ENCODE data around the gene PARD3B. TPM values are rescaled to one million over a fixed set of nuclear protein-coding genes. Genes with fewer than 3 reads are reported as not detected.

The PARD3B gene
- total and polyA plus RNA-seq, 2 of the 8 experiments (the other 6 are each of a cell fraction or from before 2014, with no cell fraction given), result 1.2 to 5.7 TPM

- H3K36me3 ChIP-seq (ENCODE audit: control insufficient read depth in 2 of 4, insufficient read depth in 4 of 4, low read length in 3 of 4), result no peaks in the 10 kb centered on the region
- H3K23me2 ChIP-seq (ENCODE audit: low read depth, low read length), result no peaks in the 10 kb centered on the region; the same call in 1 of the 2 replicates
- H3K23ac ChIP-seq (ENCODE audit: insufficient read length), result no peak overlapping the region
- no peak overlapping the region for H2BK5ac ChIP-seq (ENCODE audit: low read depth, low read length)
- no peak overlapping the region for H4K5ac ChIP-seq (ENCODE audit: insufficient read length, low read depth, low read length)
- no peak overlapping the region for H2AFZ ChIP-seq (ENCODE audit: low read length)
- no peak overlapping the region for H3K9ac ChIP-seq (replicated peaks in 1 of 4; ENCODE audit: extremely low read depth in 1 of 4, low read depth in 3 of 4, low read length in 3 of 4)
- no peak overlapping the region for H3K4me3 ChIP-seq (ENCODE audit: extremely low read depth in 1 of 4, insufficient read depth in 2 of 4, low read depth in 3 of 4, low read length in 4 of 4)
- H4K8ac ChIP-seq (ENCODE audit: extremely low read depth, insufficient read depth, low read length), result no peak overlapping the region
- no peak overlapping the region for H2BK12ac ChIP-seq (ENCODE audit: low read depth, low read length)
- H2BK15ac ChIP-seq (ENCODE audit: low read length), result no peak overlapping the region
- no peak overlapping the region for H4K91ac ChIP-seq (replicated peaks; ENCODE audit: insufficient read length, low read length)
- H3K4me1 ChIP-seq (replicated peaks in 1 of 4; ENCODE audit: control insufficient read depth in 3 of 4, insufficient read depth in 4 of 4, low read length in 3 of 4), result peaks cover 0 to 3% (median 2%) of the 10 kb centered on the region in 4 experiments; a peak in 2 of 7 replicates
- H3K27me3 ChIP-seq (replicated peaks in 1 of 4; ENCODE audit: control insufficient read depth in 3 of 4, extremely low read depth in 1 of 4, insufficient read depth in 3 of 4, low read length in 3 of 4), result no peaks in the 10 kb centered on the region; a peak in 1 of 7 replicates
- H3K79me1 ChIP-seq (ENCODE audit: low read depth, low read length), result no peaks in the 10 kb centered on the region
- H3K14ac ChIP-seq (ENCODE audit: insufficient read length), result no peak overlapping the region
- H3K18ac ChIP-seq (ENCODE audit: extremely low read depth, low read length), result no peak overlapping the region; the same call in 1 of the 2 replicates
- no peak overlapping the region for H2BK20ac ChIP-seq (ENCODE audit: low read length)
- no peak overlapping the region for H2BK120ac ChIP-seq (replicated peaks; ENCODE audit: low read depth, low read length)
- peaks cover 0 to 6% of the 10 kb centered on the region in 2 experiments; a peak in 1 of 4 replicates for H3K9me3 ChIP-seq (ENCODE audit: insufficient read depth in 2 of 2, low read depth in 1 of 2, low read length in 1 of 2)
- H3K56ac ChIP-seq (replicated peaks; ENCODE audit: insufficient read length, low read depth, low read length), result no peak overlapping the region
- no peak overlapping the region for H3K4ac ChIP-seq (replicated peaks; ENCODE audit: insufficient read length, low read depth, low read length)
- no peak overlapping the region for H2AK5ac ChIP-seq (ENCODE audit: low read depth, low read length)
- no peaks in the 10 kb centered on the region for H4K20me1 ChIP-seq (replicated peaks in 1 of 2; ENCODE audit: control insufficient read depth in 1 of 2, insufficient read depth in 2 of 2, low read length in 2 of 2)
- no peak overlapping the region for H3K27ac ChIP-seq (ENCODE audit: low read depth, low read length)
- no peaks in the 10 kb centered on the region for H3K79me2 ChIP-seq (ENCODE audit: control insufficient read depth in 1 of 2, insufficient read depth in 2 of 2, low read length in 2 of 2)
- WGBS, 2 experiments (ENCODE audit: extremely low coverage in 1 of 2, insufficient coverage in 1 of 2, insufficient read length in 1 of 2, insufficient replicate concordance in 2 of 2, low coverage in 1 of 2, low lambda C conversion rate in 2 of 2, missing lambda C conversion rate in 1 of 2), result 78% methylated on average over 4 of the region's 4 CpGs; no CpG with 5 or more reads in 1 of the 2 experiments
- TF ChIP-seq TAF7 (optimal IDR thresholded peaks at IDR 0.05; ENCODE audit: borderline replicate concordance, low read depth, low read length) (no peak), MAX (IDR thresholded peaks at IDR 0.05) (peak; percentile 39; the same call in 1 of the 2 replicates)
- DNase-seq (ENCODE audit: low read depth in 1 of 2, low spot score in 2 of 2), result no peak
- ChIA-PET CTCF (ENCODE audit: partially characterized antibody) (interaction anchor here (0.9 to 3.2 kb wide), 3 partner anchors 19 to 1435 kb away, joined by 3 to 16 read pairs (median 3); no protein-coding TSS in a partner anchor), POLR2A (ENCODE audit: partially characterized antibody) (no interaction called here)
- no peak for FAIRE-seq
- H3K4me2 ChIP-seq (ENCODE audit: insufficient read depth in 1 of 2, low read depth in 2 of 2, low read length in 2 of 2), result no peak overlapping the region
Observed at GRCh38 chr2:205612636-205613035, 1067.4 kb downstream of the PARD3B start.

Data from H1 (cell line).